Middle frontal gyrus (tissue), 1 donor: Measurements from ENCODE around the gene RTF1.

Source experiments
- DNase-seq: peaks from one replicate; pipeline ENCODE4 v3.0.0-alpha.2; 2015; ENCODE audit warnings: low spot score; ENCODE audit errors: extremely low spot score

The RTF1 gene

GRCh38 chr15:41504751-41505492 lies 88.0 kb downstream of the RTF1 start:
- DNase-seq = no peak

GRCh38 chr15:41505776-41506175 lies 88.9 kb downstream of the RTF1 start:
- no peak for DNase-seq

GRCh38 chr15:41506796-41507341 lies 90.0 kb downstream of the RTF1 start:
- no peak for DNase-seq

GRCh38 chr15:41507820-41508290 lies 91.0 kb downstream of the RTF1 start:
- no peak for DNase-seq

- no peak for DNase-seq
Measured at GRCh38 chr15:41510728-41511127, 93.8 kb downstream of the RTF1 start.

- DNase-seq = no peak
Measured at GRCh38 chr15:41511331-41511898, 94.5 kb downstream of the RTF1 start.

- DNase-seq = no peak
Measured at GRCh38 chr15:41511899-41512369, 95.0 kb downstream of the RTF1 start.

GRCh38 chr15:41512512-41512939 lies 95.6 kb downstream of the RTF1 start:
- DNase-seq = no peak

GRCh38 chr15:41512940-41513505 lies 96.1 kb downstream of the RTF1 start:
- DNase-seq = no peak

GRCh38 chr15:41513506-41514227 lies 96.8 kb downstream of the RTF1 start, which contains the start of gene LTK:
LTK (minus strand) TSS chr15:41513827; CDS start chr15:41513709, 118 bp downstream.
- no peak for DNase-seq

GRCh38 chr15:41517895-41518449 lies 101.1 kb downstream of the RTF1 start:
- DNase-seq = no peak

- no peak for DNase-seq
Measured at GRCh38 chr15:41520636-41521035, 103.7 kb downstream of the RTF1 start.

- no peak for DNase-seq
Measured at GRCh38 chr15:41521614-41522013, 104.7 kb downstream of the RTF1 start.

- no peak for DNase-seq
Measured at GRCh38 chr15:41523097-41523496, 106.2 kb downstream of the RTF1 start.

GRCh38 chr15:41530363-41530956 lies 113.6 kb downstream of the RTF1 start:
- no peak for DNase-seq
